ENCODE data around the gene ELMOD3.

Gene ELMOD3

DNA sequence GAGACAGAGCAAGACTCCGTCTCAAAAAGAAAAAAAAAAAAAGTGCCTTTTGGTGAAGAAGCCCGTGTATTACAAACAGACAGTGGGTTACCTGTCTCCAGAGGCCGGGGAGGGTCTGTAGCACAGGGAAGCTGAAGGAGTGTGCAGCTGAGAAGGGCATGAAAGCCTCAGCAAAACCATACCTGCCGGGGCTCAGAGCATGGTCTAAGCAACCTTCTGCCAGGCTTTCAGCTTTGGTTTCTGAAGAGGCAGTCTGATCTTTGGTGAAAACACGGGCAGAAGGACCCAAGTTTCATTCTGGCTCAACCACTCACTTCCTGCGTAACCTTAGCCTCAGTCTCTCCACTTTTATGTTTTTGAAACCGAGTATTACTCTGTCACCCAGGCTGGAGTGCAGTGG, 85.4 kb downstream of the ELMOD3 start:
- TF ChIP-seq, protein P1, sequence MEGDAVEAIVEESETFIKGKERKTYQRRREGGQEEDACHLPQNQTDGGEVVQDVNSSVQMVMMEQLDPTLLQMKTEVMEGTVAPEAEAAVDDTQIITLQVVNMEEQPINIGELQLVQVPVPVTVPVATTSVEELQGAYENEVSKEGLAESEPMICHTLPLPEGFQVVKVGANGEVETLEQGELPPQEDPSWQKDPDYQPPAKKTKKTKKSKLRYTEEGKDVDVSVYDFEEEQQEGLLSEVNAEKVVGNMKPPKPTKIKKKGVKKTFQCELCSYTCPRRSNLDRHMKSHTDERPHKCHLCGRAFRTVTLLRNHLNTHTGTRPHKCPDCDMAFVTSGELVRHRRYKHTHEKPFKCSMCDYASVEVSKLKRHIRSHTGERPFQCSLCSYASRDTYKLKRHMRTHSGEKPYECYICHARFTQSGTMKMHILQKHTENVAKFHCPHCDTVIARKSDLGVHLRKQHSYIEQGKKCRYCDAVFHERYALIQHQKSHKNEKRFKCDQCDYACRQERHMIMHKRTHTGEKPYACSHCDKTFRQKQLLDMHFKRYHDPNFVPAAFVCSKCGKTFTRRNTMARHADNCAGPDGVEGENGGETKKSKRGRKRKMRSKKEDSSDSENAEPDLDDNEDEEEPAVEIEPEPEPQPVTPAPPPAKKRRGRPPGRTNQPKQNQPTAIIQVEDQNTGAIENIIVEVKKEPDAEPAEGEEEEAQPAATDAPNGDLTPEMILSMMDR (conservative IDR thresholded peaks at IDR 0.05; ENCODE audit: low read length) = no peak
- DNase-seq (ENCODE audit: low read depth) = no peak
- no peak overlapping the region for H3K4me3 ChIP-seq (ENCODE audit: low read length)

DNA sequence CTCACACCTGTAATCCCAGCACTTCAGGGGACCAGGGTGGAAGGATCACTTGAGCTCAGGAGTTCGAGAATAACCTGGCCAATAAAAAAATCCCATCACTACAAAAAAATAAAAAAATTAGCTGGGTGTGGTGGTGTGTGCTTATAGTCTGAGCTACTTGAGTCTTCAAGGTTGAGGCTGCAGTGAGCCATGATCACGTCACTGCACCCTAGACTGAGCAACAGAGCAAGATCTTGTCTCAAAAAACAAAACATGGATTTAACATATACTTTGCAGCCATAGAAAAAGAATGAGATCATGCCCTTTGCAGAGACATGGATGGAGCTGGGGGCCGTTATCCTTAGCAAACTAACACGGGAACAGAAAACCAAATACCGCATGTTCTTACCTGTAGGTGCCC, 86.2 kb downstream of the ELMOD3 start:
- no peak overlapping the region for H3K4me3 ChIP-seq (ENCODE audit: low read length)
- TF ChIP-seq, protein P1 (conservative IDR thresholded peaks at IDR 0.05; ENCODE audit: low read length) = no peak
- no peak for DNase-seq (ENCODE audit: low read depth)

Measured in AG10803 (cell line).